ENCODE measurements around the gene XXYLT1.
A peak's percentile ranks its signal among the peaks of the same experiment; 100 is the strongest.
"Not testable (repeated sequence)": the region's sequence is repeated elsewhere in the genome, so short reads cannot be mapped to it uniquely, and the experiment has no call there.

XXYLT1 gene

DNA sequence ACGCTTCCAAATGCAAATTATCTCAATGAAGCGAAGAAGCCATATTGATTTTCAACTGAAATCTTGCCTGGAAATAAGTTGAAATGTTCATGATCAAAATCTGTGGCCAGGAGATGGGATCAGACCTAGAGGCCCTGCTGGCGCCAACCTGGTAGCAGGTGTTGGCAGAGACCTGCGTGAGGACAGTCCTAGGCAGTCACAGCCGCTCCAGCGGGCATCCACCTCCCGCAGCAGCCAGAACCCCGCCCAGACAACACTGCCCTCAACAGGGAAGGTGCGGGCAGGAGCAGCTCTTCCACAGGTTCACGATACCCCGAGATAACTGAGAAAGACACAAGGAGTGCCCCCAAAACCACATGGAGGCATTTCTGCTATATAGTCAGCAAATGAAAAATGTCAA lies 145.3 kb downstream of the XXYLT1 start:
- no peak for DNase-seq

DNA sequence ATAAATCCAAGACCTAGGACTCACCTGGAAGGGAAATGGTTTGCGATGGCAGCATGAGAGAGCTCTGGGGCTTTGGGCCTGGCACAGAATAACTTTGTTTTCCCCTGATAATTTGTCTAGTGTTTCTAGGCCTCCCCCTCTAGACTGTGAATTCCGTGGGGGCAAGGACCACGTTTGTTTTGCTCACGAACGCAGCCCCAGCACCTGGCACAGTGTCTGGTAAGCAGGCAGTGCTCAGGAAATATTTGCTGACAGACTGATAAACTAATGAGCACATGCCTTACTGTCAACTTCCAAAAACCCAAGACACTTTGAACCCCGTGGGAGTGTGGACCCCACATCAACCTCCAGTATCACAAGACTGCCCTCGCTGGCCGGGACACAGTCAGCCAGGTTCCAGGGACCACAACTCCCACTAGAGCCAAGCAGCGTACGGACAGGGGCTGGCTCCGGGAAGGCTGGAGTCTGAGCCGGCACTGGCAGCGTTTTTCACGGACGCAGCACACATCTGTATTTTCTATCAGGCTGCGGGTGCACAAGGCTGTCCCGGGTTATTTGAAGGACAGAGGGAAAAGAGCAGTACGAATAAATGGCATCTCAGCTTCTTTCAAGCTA lies 146.5 kb downstream of the XXYLT1 start:
- DNase-seq: no peak

DNA sequence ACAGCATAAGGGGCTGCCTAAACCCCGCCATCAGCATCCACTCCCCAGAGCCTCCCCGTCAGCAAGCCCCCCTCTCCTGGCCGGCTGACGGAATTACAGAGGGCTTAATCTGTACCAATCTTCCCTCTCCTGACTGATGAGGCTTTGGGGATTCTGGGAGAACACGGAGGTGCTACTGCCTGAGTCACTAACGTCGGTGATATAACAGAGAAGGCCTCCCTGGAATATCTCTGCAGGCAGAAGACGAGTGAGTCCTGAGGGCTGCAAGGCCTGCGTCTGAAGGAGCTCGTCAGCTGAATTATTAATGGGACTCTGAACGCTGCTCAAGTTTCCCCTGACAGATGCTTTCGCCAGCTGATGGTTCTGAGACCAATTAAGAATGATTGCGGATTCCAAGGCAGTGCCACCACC lies 147.7 kb downstream of the XXYLT1 start:
- peak; percentile 91 for DNase-seq

DNA sequence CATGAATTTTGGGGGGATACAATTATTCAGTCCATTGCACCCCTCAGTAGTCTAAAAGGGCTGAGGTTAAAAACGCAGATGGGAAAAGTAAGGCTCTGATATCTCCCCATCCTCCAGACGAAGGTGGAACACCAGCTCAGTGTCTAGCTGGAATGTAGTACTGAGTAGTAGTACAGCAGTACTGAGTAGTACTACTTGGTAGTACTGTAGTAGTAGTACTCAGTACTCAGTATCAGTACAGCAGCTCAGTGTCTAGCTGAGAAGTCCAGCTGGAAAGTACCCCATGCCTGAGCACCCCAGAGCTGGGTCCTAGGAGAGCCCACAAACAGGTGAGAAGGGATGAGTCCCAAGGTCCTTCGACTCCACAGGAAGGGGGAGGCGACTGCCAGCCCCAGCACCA lies 148.7 kb downstream of the XXYLT1 start:
- DNase-seq: no peak

DNA sequence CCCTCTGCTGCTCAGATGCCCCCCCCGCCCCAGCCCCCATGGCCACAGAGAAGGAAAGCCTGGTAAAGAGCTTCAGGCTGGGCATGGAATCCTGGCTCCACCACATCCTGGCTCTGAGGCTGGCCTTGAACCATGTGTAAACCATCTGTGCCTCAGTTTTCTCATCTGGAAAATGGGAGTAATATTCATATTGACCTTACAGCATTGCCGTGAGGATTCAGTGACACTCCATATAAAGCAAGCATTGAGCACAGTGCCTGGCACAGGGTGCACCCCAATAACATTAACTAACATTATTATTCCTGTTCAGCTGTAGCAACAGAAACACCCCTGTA lies 150.7 kb downstream of the XXYLT1 start:
- DNase-seq: no peak

DNA sequence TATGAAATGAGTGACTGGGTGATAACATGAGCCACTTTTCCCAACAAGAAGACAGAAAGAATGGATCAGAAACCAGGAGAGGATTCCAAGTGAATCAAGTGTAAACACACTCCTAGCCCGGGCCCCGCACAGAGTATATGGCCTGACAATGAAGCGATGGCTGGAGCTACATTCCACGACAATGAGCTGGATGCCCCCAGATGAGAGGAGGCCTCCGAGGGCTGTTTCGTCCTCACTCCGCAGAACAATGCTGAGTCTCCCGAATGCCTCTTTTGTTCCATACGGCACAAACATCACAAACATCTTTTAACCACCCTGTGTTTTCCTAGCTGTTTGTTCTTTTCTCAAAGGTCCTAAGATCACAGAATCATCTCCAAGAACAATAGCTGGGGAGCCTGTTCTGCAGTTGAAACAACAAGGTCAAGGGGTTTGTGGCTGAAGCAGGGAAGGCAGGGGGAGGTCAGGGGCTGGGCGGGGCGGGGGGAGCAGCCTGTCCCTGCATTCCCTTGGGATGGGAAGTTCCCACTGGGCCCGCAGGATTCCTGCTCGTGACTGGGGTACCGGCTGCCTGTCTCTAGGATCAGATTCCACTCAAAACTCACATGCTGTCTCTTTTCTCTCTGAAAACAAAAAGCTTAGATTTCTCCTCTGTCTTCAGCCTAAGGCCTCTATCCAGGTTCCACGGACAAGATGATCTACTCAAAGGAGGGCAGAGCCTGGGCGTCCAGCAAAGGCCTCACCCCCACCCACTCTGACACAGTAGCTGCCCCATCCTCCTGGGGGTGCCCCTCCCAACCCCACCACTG lies 151.3 kb downstream of the XXYLT1 start:
- peak; percentile 87 for DNase-seq

DNA sequence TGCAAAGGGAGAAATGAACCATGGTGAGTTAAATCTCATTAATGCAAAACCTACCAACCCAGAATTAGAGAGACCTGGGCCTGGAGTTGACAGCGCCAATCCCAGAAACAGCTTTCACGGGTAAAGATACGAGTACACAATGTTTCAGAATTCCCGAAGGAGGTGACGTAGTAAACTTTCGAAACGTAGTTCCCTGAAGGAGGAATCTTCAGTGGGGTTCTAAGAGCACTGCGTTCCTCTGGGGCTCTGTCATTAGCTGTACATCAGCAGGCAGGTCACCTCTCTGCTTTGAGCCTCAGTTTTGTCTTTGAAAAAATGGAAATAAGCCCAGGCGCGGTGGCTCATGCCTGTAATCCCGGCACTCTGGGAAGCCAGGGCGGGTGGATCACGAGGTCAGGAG lies 152.3 kb downstream of the XXYLT1 start:
- no peak for DNase-seq

DNA sequence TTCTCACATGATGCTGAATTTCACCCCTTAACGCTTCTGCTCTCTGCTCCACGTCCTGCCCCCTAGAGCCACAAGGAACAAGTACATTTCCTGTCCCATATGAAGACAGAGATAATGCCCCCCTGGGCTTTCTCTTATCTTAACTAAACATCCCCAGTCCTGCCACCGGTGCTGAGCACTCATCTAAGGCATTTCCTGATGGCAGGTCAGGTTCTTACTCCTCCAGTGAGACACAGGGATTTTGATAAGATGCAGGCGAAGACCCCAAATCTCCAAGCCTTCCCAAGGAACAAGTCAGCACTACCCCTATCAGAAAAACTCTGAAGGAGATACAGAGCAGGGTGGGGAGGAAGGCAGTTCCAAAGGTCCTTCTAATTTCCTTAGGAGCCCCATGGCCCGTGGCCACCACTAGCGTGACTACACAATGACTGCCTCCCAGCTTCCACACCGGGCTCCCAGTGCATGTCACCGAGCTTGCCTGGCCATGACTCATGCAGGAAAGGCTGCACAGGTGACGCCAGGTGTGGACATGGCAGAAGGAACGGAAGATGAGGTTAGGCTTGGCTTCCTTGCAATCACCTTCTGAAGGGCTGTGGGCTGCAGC lies 152.9 kb downstream of the XXYLT1 start:
- DNase-seq: no peak

DNA sequence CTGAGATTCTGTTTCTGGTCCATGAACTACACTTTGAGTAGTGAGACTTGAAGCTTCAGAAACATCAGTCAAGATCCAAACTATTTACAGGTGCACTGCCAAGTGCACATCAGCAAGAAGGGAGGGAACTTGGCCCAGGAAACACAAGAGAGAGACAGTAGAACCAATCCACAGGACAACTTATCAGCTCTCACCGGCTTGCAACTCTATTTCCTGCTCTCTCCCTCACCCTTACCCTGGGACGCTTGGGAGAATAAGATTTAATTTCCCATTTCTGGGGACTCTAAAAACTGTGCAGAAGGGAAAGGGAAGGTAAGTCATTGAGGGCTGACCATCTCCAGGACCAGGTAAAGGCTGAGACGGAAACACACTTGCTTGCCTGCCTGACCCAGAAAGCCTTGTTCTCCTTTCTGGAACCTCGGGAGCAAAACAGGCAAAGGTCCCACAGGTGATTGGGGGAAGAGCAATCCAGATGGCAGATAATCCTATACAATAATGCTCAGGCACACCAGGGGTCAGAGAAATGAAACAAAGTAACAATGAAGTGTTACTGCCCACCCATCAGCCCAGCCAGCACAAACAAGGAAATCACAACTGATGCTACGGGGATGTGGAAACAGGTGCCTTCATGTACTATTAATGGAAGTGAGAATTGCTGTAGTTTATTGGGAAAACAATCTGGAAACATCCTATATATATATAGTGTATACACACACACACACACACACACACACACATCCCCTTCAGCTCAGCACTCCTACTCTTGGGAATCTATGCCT lies 154.4 kb downstream of the XXYLT1 start:
- no peak for DNase-seq

DNA sequence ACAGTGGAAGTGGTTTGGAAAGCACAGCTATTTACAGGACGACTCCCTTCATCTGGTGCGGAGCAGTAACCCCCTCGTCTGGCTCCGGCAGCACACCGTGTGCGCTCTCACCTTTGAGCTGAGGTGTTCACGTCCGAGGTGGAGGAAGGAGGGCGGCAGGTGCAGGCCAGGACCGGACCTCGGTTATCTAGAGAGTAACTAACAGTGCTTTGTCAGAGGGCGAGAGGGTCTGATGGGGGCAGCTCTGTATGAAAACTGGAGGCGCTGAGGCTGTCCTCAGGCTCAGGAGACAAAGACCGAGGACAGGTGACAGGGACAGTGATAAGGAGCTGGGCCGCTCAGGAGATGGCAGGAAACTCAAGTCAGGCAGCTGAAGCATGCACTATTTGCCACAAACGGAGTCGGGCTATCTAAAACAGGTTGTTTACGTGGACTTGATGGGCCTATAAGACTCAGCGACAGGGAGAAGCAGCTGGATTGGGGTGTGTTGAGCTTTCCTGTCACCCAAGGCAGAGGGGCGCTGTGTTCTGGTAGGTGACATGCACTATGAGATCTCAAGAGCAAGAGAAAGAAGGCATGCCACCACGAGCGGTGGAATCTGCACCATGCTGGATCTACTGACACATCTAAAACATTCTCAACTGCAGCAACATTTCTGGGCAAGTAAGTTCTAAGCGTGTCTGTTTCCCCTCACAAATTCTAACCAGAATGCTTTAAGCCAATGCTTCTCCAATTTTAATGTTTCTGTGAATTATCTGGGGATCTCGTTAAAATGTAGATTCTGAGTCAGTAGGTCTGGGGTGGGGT lies 155.2 kb downstream of the XXYLT1 start:
- DNase-seq: no peak

DNA sequence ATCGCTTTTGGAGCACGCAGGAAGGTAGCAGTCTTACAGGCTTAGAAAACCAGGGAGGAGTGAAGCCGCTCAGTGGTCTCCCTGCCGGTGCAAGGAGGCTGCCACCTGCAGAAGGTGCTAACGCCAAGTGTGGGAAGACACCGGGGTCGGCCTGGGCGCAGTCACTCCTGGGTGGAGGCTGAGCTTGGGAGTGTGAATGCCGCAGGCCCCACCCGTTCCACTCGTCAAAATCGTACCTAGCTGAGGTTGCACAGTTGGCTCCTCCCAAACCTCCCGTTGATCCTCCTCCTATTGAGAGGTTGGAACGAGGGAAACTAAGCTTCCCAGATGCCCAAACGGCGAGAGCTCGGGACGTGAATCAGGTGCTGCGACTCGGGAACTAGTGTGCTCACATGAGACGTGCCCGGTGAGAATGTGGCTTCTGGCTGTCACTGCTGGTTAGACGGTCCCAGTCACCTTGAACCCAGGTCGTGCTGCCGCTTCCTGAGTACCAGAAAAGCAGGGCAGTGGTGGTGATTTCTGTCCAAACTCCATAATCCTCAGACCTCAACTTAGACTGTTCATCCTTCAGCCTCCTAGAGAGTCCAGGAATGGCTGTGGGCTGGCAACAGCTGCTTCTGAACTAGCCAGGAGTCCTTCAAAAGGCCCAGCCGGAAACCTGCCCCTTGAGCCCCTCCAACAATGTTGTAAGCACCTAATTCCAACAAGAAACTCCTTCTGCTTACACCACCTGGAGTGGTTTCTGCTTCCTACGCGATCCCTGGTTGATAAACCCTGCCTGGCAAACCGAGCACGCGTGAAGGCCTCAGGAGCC lies 156.0 kb downstream of the XXYLT1 start:
- DNase-seq: no peak

DNA sequence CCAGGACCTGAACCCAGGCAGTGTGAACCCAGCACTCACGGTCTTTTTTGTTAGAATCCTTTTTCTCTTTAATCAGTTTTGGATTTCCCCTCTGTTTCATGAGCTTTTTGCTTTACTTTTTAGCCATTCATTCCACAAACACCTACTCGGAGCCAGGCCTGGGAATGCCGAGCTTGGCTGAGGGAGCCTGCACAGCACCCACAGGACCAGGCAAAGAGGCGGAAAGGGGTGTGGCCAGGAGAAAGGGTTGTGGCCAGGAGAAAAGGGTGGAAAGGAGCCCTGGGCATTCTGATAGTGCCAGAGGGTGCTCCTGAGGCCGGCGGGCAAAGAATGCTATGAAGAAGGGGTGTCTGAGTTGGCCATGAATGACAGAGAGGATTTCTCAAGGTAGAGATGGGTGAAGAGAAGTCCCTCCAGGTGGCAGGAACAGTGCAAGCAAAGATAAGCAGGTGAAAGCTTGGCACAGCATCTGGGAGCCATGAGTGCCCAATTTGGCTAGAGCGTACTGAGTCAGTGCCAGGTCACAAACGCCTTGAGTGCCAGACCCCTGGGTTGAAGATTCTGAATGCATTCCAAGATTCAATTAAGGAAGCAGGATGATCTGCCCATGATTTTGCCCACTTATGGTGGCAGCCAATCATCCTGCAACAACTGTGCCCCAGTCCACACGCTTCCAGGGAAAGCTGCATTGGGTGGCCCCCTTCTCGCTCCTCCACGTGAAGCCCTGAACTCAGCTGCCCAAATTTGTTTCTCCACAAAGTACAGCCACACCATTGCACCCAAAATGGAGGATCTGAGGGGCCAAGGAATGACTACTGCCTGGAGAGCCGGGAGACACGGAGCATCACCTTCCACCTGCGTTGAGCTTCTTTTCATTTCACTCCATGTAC lies 157.2 kb downstream of the XXYLT1 start:
- no peak for DNase-seq

DNA sequence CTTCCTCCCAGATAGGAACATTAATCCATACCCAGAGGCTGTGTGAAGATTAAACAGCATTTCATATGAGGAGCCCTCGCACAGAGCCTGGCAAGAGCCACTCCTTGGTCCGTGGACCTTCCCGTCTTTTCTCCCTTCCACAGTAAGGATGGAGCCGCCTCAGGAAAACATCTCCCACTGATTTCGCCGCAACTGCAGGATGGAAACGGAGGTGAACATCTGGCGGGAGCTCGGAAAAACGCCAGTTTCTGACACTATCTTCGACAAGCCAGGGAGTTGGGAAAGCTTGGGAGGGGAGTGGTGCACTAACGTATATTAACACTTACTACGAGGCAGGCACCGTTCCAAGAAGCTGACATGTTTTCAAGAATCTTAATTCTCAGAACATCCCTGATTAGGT lies 157.9 kb downstream of the XXYLT1 start:
- no peak for DNase-seq

DNA sequence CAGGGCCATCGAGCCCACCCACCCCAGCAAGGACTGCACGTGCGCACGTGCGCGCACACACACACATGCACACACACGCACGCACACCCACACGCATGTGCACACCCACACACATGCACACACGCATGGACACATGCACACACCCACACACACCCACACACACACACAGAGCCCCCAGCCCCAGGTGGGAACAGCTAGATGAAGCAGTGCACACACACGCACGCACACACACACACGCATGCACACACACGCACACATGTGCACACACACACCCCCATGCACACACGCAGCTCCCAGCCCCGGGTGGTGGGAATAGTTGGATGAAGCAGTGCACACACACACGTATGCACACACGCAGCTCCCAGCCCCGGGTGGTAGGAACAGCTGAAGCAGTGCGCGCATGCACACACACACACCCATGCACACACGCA lies 158.6 kb downstream of the XXYLT1 start:
- DNase-seq: no peak

DNA sequence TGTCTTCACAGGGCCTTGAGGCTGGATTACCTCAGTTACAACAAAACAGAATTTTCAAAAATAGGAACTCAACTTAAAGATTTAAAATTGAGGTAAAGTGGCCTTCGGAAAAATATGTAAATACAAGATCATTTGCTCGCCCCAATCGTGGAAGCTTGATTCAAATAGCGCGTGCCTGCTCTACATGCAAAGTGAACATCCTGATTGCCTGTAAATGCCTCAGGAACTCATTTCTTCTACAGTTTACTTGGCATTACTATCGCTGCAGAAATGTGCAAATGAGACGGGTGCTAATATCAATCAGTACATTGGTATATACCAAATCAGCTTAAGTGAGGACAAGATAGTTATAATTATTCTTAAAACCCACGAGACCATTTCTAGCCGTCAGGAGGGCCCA lies 159.2 kb downstream of the XXYLT1 start:
- DNase-seq: no peak

DNA sequence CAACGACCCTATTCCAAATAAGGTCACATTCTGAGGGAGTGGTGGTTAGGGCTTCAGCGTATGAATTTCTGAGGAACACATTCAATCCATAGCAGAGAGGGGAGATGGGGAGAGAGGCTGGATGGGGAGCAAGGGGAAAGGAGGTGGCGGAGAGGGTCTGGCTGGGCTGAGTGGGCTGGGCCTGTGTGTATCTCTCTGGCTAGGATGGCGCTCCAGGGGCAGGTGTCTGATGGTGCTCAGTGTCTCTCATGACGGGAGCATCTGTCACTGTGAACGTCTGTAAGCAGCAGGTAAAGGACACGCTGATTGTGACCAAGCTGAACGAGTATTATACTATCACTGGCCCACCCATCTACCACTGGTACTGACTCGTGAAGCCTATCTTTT lies 159.6 kb downstream of the XXYLT1 start:
- no peak for DNase-seq

DNA sequence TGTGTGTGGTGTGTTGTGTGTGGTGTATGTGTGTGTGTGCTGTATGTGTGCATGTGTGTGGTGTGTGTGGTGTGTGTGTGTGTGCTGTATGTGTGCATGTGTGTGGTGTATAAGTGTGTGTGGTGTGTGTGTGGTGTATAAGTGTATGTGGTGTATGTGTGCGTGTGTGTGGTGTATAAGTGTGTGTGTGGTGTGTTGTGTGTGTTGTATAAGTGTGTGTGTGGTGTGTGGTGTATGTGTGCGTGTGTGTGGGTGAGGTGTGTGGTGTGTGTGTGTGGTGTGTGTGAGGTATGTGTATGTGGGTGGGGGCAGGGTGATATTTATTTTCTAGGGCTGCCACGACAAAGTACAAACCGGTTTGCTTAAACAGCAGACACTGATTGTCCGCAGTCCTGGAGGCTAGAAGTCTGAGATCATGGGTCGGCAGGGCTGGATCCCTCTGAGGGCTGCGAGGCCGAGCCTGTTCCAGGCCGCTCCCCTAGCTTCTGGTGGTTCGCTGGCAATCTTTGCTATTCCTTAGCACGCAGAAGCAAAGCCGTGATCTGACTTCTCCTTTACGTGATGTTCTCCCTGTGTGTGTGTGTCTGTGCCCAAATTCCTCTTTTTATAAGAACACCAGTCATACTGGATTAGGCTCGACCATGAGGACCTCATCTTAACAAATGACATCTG lies 160.2 kb downstream of the XXYLT1 start:
- peak; percentile 72 for DNase-seq

DNA sequence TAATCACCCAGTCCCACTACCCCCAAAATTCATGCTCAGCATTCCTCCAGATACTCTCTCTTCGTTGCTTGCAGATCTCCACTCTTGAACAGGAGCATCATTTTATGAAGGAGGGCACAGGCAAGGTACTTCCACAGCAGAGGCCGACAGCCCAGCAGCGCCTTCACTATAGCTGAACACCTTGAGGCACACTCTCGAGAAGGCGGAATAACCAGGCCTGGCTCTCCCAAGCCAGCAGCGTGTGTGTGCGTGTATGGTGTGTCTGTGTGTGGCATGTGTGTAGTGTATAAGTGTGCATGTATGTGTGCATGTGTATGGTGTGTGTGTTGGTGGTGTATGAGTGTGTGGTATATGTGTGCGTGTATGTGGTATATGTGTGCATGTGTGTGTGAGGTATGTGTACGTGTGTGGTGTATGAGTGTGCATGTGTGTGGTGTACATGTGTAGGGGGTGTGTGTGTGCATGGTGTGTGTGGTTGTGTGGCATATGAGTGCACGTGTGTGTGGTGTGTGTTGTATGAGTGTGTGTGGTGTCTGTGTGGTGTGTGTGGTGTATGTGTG lies 161.8 kb downstream of the XXYLT1 start:
- no peak for DNase-seq

DNA sequence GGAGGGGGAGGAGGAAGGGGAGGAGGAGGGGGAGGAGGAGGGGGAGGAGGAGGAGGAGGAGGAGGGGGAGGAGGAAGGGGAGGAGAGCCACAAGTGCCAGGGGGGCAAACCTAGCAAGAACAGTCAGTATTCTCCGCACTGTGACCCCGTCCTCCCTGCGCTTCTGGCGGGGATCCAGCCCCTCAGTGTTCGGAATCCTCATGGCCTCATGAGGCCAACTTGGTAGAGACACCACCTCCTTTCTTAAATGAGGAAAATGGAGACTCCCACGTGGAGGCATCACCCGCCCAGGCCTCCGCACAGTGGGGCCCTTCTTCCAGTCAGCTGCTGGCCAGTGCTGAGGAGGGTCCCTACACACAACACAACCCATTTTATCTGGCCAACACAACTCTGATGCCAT lies 163.4 kb downstream of the XXYLT1 start:
- no peak for DNase-seq

DNA sequence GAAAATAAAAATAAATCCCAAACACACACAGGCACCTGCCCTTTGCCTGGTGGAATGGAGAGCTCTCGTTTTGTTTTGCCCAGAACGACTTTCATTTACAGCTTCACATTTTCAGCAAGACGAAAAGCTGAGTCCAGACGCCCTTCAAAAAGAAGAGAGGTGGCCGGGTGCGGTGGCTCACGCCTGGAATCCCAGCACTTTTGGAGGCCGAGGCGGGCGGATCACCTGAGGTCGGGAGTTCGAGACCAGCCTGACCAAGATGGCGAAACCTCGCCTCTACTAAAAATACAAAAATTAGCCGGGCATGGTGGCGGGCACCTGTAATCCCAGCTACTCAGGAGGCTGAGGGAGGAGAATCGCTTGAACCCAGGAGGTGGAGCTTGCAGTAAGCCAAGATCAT lies 163.9 kb downstream of the XXYLT1 start:
- not testable (repeated sequence) for DNase-seq

All from eye (tissue), 1 donor.